ENCODE data around the gene GNG8. TPM values are rescaled to one million over a fixed set of nuclear protein-coding genes. Genes with fewer than 3 reads are reported as not detected.

GNG8 gene
- total RNA-seq, 1 experiment from 2014 or later, result not detected

- Histone ChIP-seq H3K36me3 (ENCODE audit: control insufficient read depth, insufficient read depth, low read length) (peaks cover 5% of the 10 kb centered on the region), H3K4me1 (ENCODE audit: control insufficient read depth, insufficient read depth, low read length) (peaks cover 14% of the 10 kb centered on the region), H3K27me3 (ENCODE audit: control insufficient read depth, insufficient read depth, low read length) (no peaks in the 10 kb centered on the region), H3K4me3 (ENCODE audit: low read depth in 2 of 2, low read length in 2 of 2) (no peak overlapping the region), H3K27ac (ENCODE audit: low read length) (no peak overlapping the region), H3K9me3 (ENCODE audit: control insufficient read depth, insufficient read depth, low read depth, low read length) (no peaks in the 10 kb centered on the region)
- CTCF ChIA-PET, result no interaction called here
- POLR2A ChIA-PET, result no interaction called here
- no TSS peak for BruUV-seq (replicated peaks)
- ATAC-seq (no peak), DNase-seq (ENCODE audit: low read depth, low spot score) (no peak)
- TF ChIP-seq SIN3A (IDR thresholded peaks at IDR 0.05; ENCODE audit: borderline replicate concordance, insufficient read depth, low read depth, low read length) (no peak), POLR2AphosphoS5 (IDR thresholded peaks at IDR 0.05; ENCODE audit: low read depth, low read length) (no peak), CTCF (IDR thresholded peaks at IDR 0.05) (no peak), REST (IDR thresholded peaks at IDR 0.05; ENCODE audit: insufficient read depth in 1 of 2, low read depth in 2 of 2, low read length in 1 of 2) (no peak), TCF7L2 (IDR thresholded peaks at IDR 0.05; ENCODE audit: low read depth, low read length) (no peak)
- in situ Hi-C loops (cut with HindIII; ENCODE audit: low pct_unique_long_range_greater_than_20kb, low sequenced_read_pairs), result no loop called here
- intact Hi-C loops (cut with micrococcal nuclease; ENCODE audit: unreplicated experiment), result no loop called here
Measured at GRCh38 chr19:46605356-46605821, 30.6 kb downstream of the GNG8 start.

- in situ Hi-C loops (cut with HindIII; ENCODE audit: low pct_unique_long_range_greater_than_20kb, low sequenced_read_pairs) (no loop called here), intact Hi-C loops (cut with micrococcal nuclease; ENCODE audit: unreplicated experiment) (no loop called here)
- no TSS peak for BruUV-seq (replicated peaks)
- peaks cover 14% of the 10 kb centered on the region for H3K4me1 ChIP-seq (ENCODE audit: control insufficient read depth, insufficient read depth, low read length)
- TF ChIP-seq SIN3A (IDR thresholded peaks at IDR 0.05; ENCODE audit: borderline replicate concordance, insufficient read depth, low read depth, low read length), result no peak
- TF ChIP-seq REST (IDR thresholded peaks at IDR 0.05; ENCODE audit: insufficient read depth in 1 of 2, low read depth in 2 of 2, low read length in 1 of 2), result no peak
- no peak for TF ChIP-seq CTCF (IDR thresholded peaks at IDR 0.05)
- TF ChIP-seq POLR2AphosphoS5 (IDR thresholded peaks at IDR 0.05; ENCODE audit: low read depth, low read length), result no peak
- no peak for TF ChIP-seq TCF7L2 (IDR thresholded peaks at IDR 0.05; ENCODE audit: low read depth, low read length)
- no peak overlapping the region for H3K4me3 ChIP-seq (ENCODE audit: low read depth in 2 of 2, low read length in 2 of 2)
- no peaks in the 10 kb centered on the region for H3K9me3 ChIP-seq (ENCODE audit: control insufficient read depth, insufficient read depth, low read depth, low read length)
- POLR2A ChIA-PET, result no interaction called here
- no peak for ATAC-seq
- H3K36me3 ChIP-seq (ENCODE audit: control insufficient read depth, insufficient read depth, low read length), result peaks cover 5% of the 10 kb centered on the region
- DNase-seq (ENCODE audit: low read depth, low spot score), result no peak
- H3K27me3 ChIP-seq (ENCODE audit: control insufficient read depth, insufficient read depth, low read length), result no peaks in the 10 kb centered on the region
- no peak overlapping the region for H3K27ac ChIP-seq (ENCODE audit: low read length)
- CTCF ChIA-PET, result no interaction called here
Measured at GRCh38 chr19:46604781-46605355, 31.1 kb downstream of the GNG8 start.
